SK-N-SH (cell line): ENCODE measurements around the gene ANKRD12. TPM values are rescaled to one million over a fixed set of nuclear protein-coding genes. Genes with fewer than 3 reads are reported as not detected.

Experiments used
- CTCF ChIA-PET: fragments of 300-600, 350-600 bp; formaldehyde crosslinking; extraction: SDS; loops from one replicate; lab custom pipeline; 2021; lab: Yijun Ruan, JAX
- POLR2A ChIA-PET: fragments of 350-600 bp; sonication (Branson Sonifier 250); formaldehyde crosslinking; extraction: SDS; loops from one replicate; lab custom pipeline; 2020; ENCODE audit warnings: antibody characterized with exemption, inconsistent platforms; lab: Yijun Ruan, JAX
- DNase-seq: peaks from one replicate; pipeline ENCODE4 v3.0.0; 2012
- H2AFZ ChIP-seq: fragments of 200-600 bp; sonication (generic); 2 replicates; pipeline ENCODE4 v1.8.1; 2016; ENCODE audit warnings: antibody characterized with exemption, mild to moderate bottlenecking, low read depth
- H3F3A ChIP-seq: fragments of 200-600 bp; sonication (generic); replicated peaks from 2 replicates; pipeline ENCODE3; 2016; ENCODE audit warnings: antibody characterized with exemption, mild to moderate bottlenecking; ENCODE audit not compliant: insufficient read depth
- H3K27ac ChIP-seq, 2 experiments: fragments of 200-500 bp in 1 of 2; fragments of 200-600 bp in 1 of 2; sonication (Bioruptor generic) in 1 of 2; sonication (generic), shearing (Covaris generic) in 1 of 2; 2 replicates each; pipeline versions ENCODE4 v1.5.1 to v1.6.1; 2014 to 2016; ENCODE audit warnings: low read depth in 2 of 2, inconsistent platforms in 1 of 2, low read length in 1 of 2, mild to moderate bottlenecking in 1 of 2, mixed read lengths in 1 of 2
- H3K27me3 ChIP-seq: fragments of 200-600 bp; sonication (generic), shearing (Covaris generic); 2 replicates; pipeline ENCODE4 v1.6.1; 2016; ENCODE audit warnings: mixed run types; ENCODE audit not compliant: insufficient read depth
- H3K36me3 ChIP-seq, 2 experiments: fragments of 200-500 bp in 1 of 2; fragments of 200-600 bp in 1 of 2; sonication (Bioruptor generic) in 1 of 2; sonication (generic) in 1 of 2; replicated peaks in 1 of 2; 2 replicates each; pipeline versions ENCODE3 to v1.5.1; 2014 to 2016; ENCODE audit warnings: low read length in 1 of 2, mild to moderate bottlenecking in 1 of 2; ENCODE audit not compliant: insufficient read depth in 2 of 2, control insufficient read depth in 1 of 2
- H3K4me1 ChIP-seq, 2 experiments: fragments of 200-500 bp in 1 of 2; fragments of 200-600 bp in 1 of 2; sonication (Bioruptor generic) in 1 of 2; sonication (generic), shearing (Covaris generic) in 1 of 2; 2 replicates each; pipeline versions ENCODE4 v1.5.1 to v1.6.1; 2014 to 2016; ENCODE audit warnings: low read depth in 1 of 2, low read length in 1 of 2, mixed run types in 1 of 2; ENCODE audit not compliant: insufficient read depth in 2 of 2, control insufficient read depth in 1 of 2
- H3K4me2 ChIP-seq: fragments of 200-600 bp; sonication (generic), shearing (Covaris generic); 2 replicates; pipeline ENCODE4 v1.6.1; 2017; ENCODE audit warnings: mixed run types
- H3K4me3 ChIP-seq, 2 experiments: fragments of 200-500 bp in 1 of 2; fragments of 200-600 bp in 1 of 2; sonication (Bioruptor generic) in 1 of 2; sonication (generic), shearing (Covaris generic) in 1 of 2; 2 replicates each; pipeline versions ENCODE4 v1.5.1 to v1.8.1; 2014 to 2016; ENCODE audit warnings: low read depth in 2 of 2, inconsistent platforms in 1 of 2, low read length in 1 of 2, mild to moderate bottlenecking in 1 of 2, mixed read lengths in 1 of 2, moderate library complexity in 1 of 2
- H3K79me2 ChIP-seq: fragments of 200-600 bp; sonication (generic); 2 replicates; pipeline ENCODE4 v1.8.1; 2017; ENCODE audit warnings: mild to moderate bottlenecking; ENCODE audit not compliant: insufficient read depth
- H3K9ac ChIP-seq: fragments of 200-600 bp; sonication (generic); 2 replicates; pipeline ENCODE4 v1.6.1; 2017; ENCODE audit warnings: mixed run types
- H3K9me2 ChIP-seq: fragments of 200-600 bp; sonication (generic); 2 replicates; pipeline ENCODE4 v1.6.1; 2017; ENCODE audit warnings: mixed run types
- H3K9me3 ChIP-seq: fragments of 200-600 bp; sonication (generic); 2 replicates; pipeline ENCODE4 v1.6.1; 2017; ENCODE audit warnings: mixed run types, mild to moderate bottlenecking, moderate library complexity
- H4K20me1 ChIP-seq: fragments of 200-600 bp; sonication (generic); 2 replicates; pipeline ENCODE4 v1.6.1; 2017; ENCODE audit warnings: mild to moderate bottlenecking, mixed run types; ENCODE audit not compliant: insufficient read depth
- EP300 ChIP-seq, 2 experiments: IDR thresholded peaks; 2 replicates each; pipeline versions ENCODE4 v1.4.0 to v1.6.1; 2012; ENCODE audit warnings: borderline replicate concordance in 1 of 2, low read depth in 1 of 2, low read length in 1 of 2
- EZH2phosphoT487 ChIP-seq: fragments of 200-600 bp; sonication (generic); IDR thresholded peaks from 2 replicates; pipeline ENCODE4 v1.6.1; 2017; ENCODE audit warnings: low read depth, mixed run types, mild to moderate bottlenecking, antibody characterized with exemption, moderate library complexity, borderline replicate concordance
- FOSL2 ChIP-seq: IDR thresholded peaks from 2 replicates; pipeline ENCODE4 v1.4.0; 2012; ENCODE audit warnings: low read depth, mild to moderate bottlenecking, moderate library complexity, borderline replicate concordance
- FOXM1 ChIP-seq: IDR thresholded peaks from 2 replicates; pipeline ENCODE4 v1.4.0; 2012; ENCODE audit warnings: low read depth, mild to moderate bottlenecking
- GATA2 ChIP-seq: sonication (generic); formaldehyde crosslinking; IDR thresholded peaks from 2 replicates; pipeline ENCODE4 v1.5.0; 2020; ENCODE audit warnings: mild to moderate bottlenecking, missing genetic modification reagents
- MEF2A ChIP-seq: IDR thresholded peaks from 2 replicates; pipeline ENCODE4 v1.4.0; 2012; ENCODE audit warnings: low read depth, borderline replicate concordance
- NRF1 ChIP-seq: IDR thresholded peaks from 2 replicates; pipeline ENCODE4 v1.6.1; 2012; ENCODE audit warnings: low read depth, mild to moderate bottlenecking, low read length
- POLR2AphosphoS5 ChIP-seq: IDR thresholded peaks from 2 replicates; pipeline ENCODE4 v1.6.1; 2012; ENCODE audit warnings: low read depth, low read length
- RFX5 ChIP-seq: IDR thresholded peaks from 2 replicates; pipeline ENCODE4 v1.6.1; 2012; ENCODE audit warnings: mild to moderate bottlenecking, improper control_type of control experiment, low read length
- TCF12 ChIP-seq: IDR thresholded peaks from 2 replicates; pipeline ENCODE4 v1.4.0; 2012
- TEAD4 ChIP-seq: IDR thresholded peaks from 2 replicates; pipeline ENCODE4 v1.4.0; 2012; ENCODE audit warnings: mild to moderate bottlenecking, borderline replicate concordance; ENCODE audit not compliant: insufficient read depth
- WGBS: methylation state at CpG from one replicate; pipeline ENCODE4 v1.1.6; 2017; ENCODE audit warnings: low lambda C conversion rate; 5-methylcytosine and 5-hydroxymethylcytosine counted together
- polyA plus RNA-seq, 3 experiments: library from polyadenylated mRNA; depleted of rRNA; stranded (reverse); fragments of >200 nt; gene quantifications; 2 replicates each; pipeline ENCODE4 v1.2.3, GENCODE V29; 2012
- TF ChIP-seq, protein P1 (sequence below): fragments of 150-350 bp; IDR thresholded peaks from 2 replicates; pipeline ENCODE4 v1.6.1; 2016; ENCODE audit warnings: mild to moderate bottlenecking, low read depth, low read length
- TF ChIP-seq, protein P2 (sequence below): fragments of 200-600 bp; sonication (generic); IDR thresholded peaks from 2 replicates; pipeline ENCODE4 v1.6.1; 2017; ENCODE audit warnings: antibody characterized with exemption, mild to moderate bottlenecking, moderate library complexity
- TF ChIP-seq, protein P3 (sequence below): IDR thresholded peaks from 2 replicates; pipeline ENCODE4 v1.4.0; 2012; ENCODE audit warnings: low read depth
- TF ChIP-seq, protein P4 (sequence below): fragments of 150-350 bp; IDR thresholded peaks from 2 replicates; pipeline ENCODE4 v1.6.1; 2017; ENCODE audit warnings: antibody characterized with exemption, low read length, low read depth, borderline replicate concordance
- TF ChIP-seq, protein P5 (sequence below): IDR thresholded peaks from 2 replicates; pipeline ENCODE4 v1.4.0; 2012; ENCODE audit warnings: low read depth, borderline replicate concordance

ANKRD12 gene
- polyA plus RNA-seq, 1 of the 3 experiments (the other 2 are of a cell fraction): 1.3 TPM

DNA sequence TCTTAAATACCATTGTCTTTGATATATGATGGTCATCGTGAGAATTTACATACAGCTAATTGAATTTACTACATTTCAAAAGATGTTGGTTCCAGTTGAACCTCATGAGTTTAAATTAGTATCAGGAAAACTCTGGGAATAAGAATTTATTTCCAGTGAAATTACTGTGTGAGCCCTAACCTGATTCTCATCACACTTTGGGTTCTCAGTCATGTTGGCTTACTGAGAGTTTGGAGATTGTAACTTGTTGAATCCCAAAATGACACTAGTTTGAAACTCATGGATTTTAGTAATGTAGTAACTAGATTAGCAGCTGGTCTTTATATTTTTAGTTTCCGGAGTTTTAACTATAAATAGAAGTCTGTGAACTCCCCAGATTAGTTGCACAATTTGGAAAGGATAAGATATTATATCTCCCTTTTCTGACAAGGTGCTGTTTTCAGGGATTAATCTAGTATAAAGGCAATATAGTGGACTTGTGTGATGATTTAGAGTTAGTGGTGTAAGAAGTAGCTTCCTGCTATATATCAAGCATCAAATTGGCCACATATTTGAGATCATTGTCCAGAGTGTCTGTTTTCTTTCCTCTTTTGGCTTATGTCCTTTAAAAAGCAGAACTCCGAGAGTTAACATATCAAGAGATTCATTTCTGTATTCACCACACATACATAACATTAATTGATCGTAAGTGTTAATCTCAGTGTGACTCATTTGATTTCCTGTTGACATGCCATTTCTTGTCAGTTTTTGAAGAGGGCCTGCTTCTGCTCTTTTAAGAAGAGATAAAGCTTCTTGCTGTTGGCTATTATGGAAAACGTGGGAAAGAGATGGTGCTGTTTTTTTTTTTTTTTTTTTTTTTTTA is 18.4 kb upstream of the ANKRD12 start:
- peaks cover 38% of the 10 kb centered on the region for H4K20me1 ChIP-seq
- peaks cover 58% of the 10 kb centered on the region for H3F3A ChIP-seq
- peaks cover 18 to 27% of the 10 kb centered on the region in 2 experiments; a peak in 3 of 4 replicates for H3K4me1 ChIP-seq
- H3K27me3 ChIP-seq: no peaks in the 10 kb centered on the region
- ChIA-PET CTCF (interaction anchor here (1.0 to 2.8 kb wide), 3 partner anchors 9 to 44 kb away, joined by 3 to 7 read pairs (median 4); no protein-coding TSS in a partner anchor), POLR2A (no interaction called here)
- TF ChIP-seq MEF2A (no peak), POLR2AphosphoS5 (no peak), EZH2phosphoT487 (no peak), TCF12 (no peak), EP300 (IDR thresholded peaks at IDR 0.05; ENCODE audit: borderline replicate concordance in 1 of 2, low read depth in 1 of 2, low read length in 1 of 2) (no peak), RFX5 (no peak), FOSL2 (no peak)
- TF ChIP-seq, protein P1, sequence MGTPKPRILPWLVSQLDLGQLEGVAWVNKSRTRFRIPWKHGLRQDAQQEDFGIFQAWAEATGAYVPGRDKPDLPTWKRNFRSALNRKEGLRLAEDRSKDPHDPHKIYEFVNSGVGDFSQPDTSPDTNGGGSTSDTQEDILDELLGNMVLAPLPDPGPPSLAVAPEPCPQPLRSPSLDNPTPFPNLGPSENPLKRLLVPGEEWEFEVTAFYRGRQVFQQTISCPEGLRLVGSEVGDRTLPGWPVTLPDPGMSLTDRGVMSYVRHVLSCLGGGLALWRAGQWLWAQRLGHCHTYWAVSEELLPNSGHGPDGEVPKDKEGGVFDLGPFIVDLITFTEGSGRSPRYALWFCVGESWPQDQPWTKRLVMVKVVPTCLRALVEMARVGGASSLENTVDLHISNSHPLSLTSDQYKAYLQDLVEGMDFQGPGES: no peak
- TF ChIP-seq, protein P2, sequence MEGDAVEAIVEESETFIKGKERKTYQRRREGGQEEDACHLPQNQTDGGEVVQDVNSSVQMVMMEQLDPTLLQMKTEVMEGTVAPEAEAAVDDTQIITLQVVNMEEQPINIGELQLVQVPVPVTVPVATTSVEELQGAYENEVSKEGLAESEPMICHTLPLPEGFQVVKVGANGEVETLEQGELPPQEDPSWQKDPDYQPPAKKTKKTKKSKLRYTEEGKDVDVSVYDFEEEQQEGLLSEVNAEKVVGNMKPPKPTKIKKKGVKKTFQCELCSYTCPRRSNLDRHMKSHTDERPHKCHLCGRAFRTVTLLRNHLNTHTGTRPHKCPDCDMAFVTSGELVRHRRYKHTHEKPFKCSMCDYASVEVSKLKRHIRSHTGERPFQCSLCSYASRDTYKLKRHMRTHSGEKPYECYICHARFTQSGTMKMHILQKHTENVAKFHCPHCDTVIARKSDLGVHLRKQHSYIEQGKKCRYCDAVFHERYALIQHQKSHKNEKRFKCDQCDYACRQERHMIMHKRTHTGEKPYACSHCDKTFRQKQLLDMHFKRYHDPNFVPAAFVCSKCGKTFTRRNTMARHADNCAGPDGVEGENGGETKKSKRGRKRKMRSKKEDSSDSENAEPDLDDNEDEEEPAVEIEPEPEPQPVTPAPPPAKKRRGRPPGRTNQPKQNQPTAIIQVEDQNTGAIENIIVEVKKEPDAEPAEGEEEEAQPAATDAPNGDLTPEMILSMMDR: no peak
- TF ChIP-seq, protein P3, sequence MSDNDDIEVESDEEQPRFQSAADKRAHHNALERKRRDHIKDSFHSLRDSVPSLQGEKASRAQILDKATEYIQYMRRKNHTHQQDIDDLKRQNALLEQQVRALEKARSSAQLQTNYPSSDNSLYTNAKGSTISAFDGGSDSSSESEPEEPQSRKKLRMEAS: no peak
- no peak overlapping the region for H2AFZ ChIP-seq
- H3K9ac ChIP-seq: no peak overlapping the region
- no peak for DNase-seq
- no peaks in the 10 kb centered on the region for H3K9me3 ChIP-seq
- 63% methylated on average over 5 of the region's 5 CpGs for WGBS
- no peaks in the 10 kb centered on the region for H3K9me2 ChIP-seq
- peak overlapping the region; percentile 60; the same call in 1 of the 2 replicates for H3K4me2 ChIP-seq
- H3K4me3 ChIP-seq: no peak overlapping the region
- H3K27ac ChIP-seq: peak overlapping the region; percentile 69 to 84
- H3K79me2 ChIP-seq: peaks cover 98% of the 10 kb centered on the region
- peaks cover 40 to 46% of the 10 kb centered on the region in 2 experiments for H3K36me3 ChIP-seq

DNA sequence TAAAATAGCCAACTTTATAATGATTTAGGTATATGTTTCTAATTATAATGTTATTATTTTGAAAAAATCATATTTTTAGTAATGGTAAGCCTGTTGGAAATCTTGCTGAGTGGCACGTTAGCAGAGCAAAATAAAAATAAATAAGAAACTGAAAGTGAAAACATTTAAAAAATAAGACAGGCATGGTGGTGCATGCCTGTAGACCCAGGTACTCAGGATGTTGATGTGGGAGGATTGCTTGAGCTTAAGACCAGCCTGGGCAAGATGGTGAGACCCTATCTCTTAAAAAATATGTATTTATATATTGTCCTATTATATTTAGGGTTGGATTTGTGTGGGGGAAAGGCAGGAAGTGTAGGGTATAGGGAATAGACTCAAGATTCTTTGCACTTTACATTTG is 15.8 kb upstream of the ANKRD12 start:
- Histone ChIP-seq H4K20me1 (peaks cover 25% of the 10 kb centered on the region), H3K9ac (no peak overlapping the region), H2AFZ (no peak overlapping the region), H3K9me2 (no peaks in the 10 kb centered on the region), H3K4me3 (no peak overlapping the region), H3K27ac (no peak overlapping the region), H3K79me2 (peaks cover 95% of the 10 kb centered on the region), H3F3A (peaks cover 50% of the 10 kb centered on the region), H3K36me3 (peaks cover 57 to 62% of the 10 kb centered on the region in 2 experiments), H3K4me1 (peaks cover 18 to 27% of the 10 kb centered on the region in 2 experiments; a peak in 3 of 4 replicates), H3K4me2 (no peak overlapping the region), H3K27me3 (no peaks in the 10 kb centered on the region), H3K9me3 (no peaks in the 10 kb centered on the region)
- ChIA-PET CTCF (no interaction called here), POLR2A (no interaction called here)
- 89% methylated on average over 1 of the region's 1 CpG for WGBS
- no peak for DNase-seq
- TF ChIP-seq MEF2A (no peak), POLR2AphosphoS5 (no peak), NRF1 (no peak), GATA2 (CRISPR knock-in tag) (no peak), EP300 (IDR thresholded peaks at IDR 0.05; ENCODE audit: borderline replicate concordance in 1 of 2, low read depth in 1 of 2, low read length in 1 of 2) (no peak), FOXM1 (no peak), TEAD4 (no peak)
- TF ChIP-seq, protein P1: no peak
- TF ChIP-seq, protein P4, sequence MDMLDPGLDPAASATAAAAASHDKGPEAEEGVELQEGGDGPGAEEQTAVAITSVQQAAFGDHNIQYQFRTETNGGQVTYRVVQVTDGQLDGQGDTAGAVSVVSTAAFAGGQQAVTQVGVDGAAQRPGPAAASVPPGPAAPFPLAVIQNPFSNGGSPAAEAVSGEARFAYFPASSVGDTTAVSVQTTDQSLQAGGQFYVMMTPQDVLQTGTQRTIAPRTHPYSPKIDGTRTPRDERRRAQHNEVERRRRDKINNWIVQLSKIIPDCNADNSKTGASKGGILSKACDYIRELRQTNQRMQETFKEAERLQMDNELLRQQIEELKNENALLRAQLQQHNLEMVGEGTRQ: no peak
- TF ChIP-seq, protein P5, sequence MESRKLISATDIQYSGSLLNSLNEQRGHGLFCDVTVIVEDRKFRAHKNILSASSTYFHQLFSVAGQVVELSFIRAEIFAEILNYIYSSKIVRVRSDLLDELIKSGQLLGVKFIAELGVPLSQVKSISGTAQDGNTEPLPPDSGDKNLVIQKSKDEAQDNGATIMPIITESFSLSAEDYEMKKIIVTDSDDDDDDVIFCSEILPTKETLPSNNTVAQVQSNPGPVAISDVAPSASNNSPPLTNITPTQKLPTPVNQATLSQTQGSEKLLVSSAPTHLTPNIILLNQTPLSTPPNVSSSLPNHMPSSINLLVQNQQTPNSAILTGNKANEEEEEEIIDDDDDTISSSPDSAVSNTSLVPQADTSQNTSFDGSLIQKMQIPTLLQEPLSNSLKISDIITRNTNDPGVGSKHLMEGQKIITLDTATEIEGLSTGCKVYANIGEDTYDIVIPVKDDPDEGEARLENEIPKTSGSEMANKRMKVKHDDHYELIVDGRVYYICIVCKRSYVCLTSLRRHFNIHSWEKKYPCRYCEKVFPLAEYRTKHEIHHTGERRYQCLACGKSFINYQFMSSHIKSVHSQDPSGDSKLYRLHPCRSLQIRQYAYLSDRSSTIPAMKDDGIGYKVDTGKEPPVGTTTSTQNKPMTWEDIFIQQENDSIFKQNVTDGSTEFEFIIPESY: no peak
- TF ChIP-seq, protein P3: no peak
